Muscle layer of colon (tissue), 2 donors: Measurements from ENCODE around the gene DCP2.
"Not testable (repeated sequence)": the region's sequence is repeated elsewhere in the genome, so short reads cannot be mapped to it uniquely, and the experiment has no call there.

ENCODE experiments used
- H3K27ac ChIP-seq: one replicate; pipeline ENCODE4 v1.7.0; 2013; ENCODE audit warnings: low read depth, mild to moderate bottlenecking, low read length, moderate library complexity
- H3K27me3 ChIP-seq, 2 donors: one replicate each; pipeline ENCODE4 v1.7.0; 2013; ENCODE audit warnings: low read length in 2 of 2, mild to moderate bottlenecking in 2 of 2; ENCODE audit not compliant: insufficient read depth in 2 of 2, control insufficient read depth in 1 of 2
- H3K36me3 ChIP-seq: one replicate; pipeline ENCODE4 v1.7.0; 2013; ENCODE audit warnings: mild to moderate bottlenecking, low read length; ENCODE audit not compliant: insufficient read depth
- H3K4me1 ChIP-seq: one replicate; pipeline ENCODE4 v1.7.0; 2013; ENCODE audit warnings: mild to moderate bottlenecking, low read length; ENCODE audit not compliant: insufficient read depth
- H3K4me3 ChIP-seq, 2 donors: one replicate each; pipeline ENCODE4 v1.7.0; 2013; ENCODE audit warnings: low read length in 2 of 2, low read depth in 1 of 2, mild to moderate bottlenecking in 1 of 2, moderate library complexity in 1 of 2
- H3K9ac ChIP-seq: one replicate; pipeline ENCODE4 v1.7.0; 2013; ENCODE audit warnings: low read length
- H3K9me3 ChIP-seq: one replicate; pipeline ENCODE4 v1.7.0; 2013; ENCODE audit warnings: mild to moderate bottlenecking, low read length
- donor health status: abdominal sarcoma.
- donor health status: Adenocarcinoma of cecum.

Gene DCP2

GRCh38 chr5:112951124-112951702 lies 25.4 kb upstream of the DCP2 start:
- no peaks in the 10 kb centered on the region for H3K27me3 ChIP-seq
- no peaks in the 10 kb centered on the region for H3K36me3 ChIP-seq
- H3K9me3 ChIP-seq, result no peaks in the 10 kb centered on the region
- no peak overlapping the region for H3K27ac ChIP-seq
- no peak overlapping the region for H3K9ac ChIP-seq
- H3K4me1 ChIP-seq, result no peaks in the 10 kb centered on the region
- no peak overlapping the region for H3K4me3 ChIP-seq

- no peak overlapping the region for H3K9ac ChIP-seq
- H3K4me3 ChIP-seq, result no peak overlapping the region
- H3K27me3 ChIP-seq, result no peaks in the 10 kb centered on the region
- H3K4me1 ChIP-seq, result peaks cover 11% of the 10 kb centered on the region
- H3K36me3 ChIP-seq, result no peaks in the 10 kb centered on the region
- H3K27ac ChIP-seq, result no peak overlapping the region
- no peaks in the 10 kb centered on the region for H3K9me3 ChIP-seq
These were observed 20.0 kb upstream of the DCP2 start for GRCh38 chr5:112956606-112957005.

GRCh38 chr5:112957036-112957808 lies 19.4 kb upstream of the DCP2 start:
- no peaks in the 10 kb centered on the region for H3K9me3 ChIP-seq
- H3K9ac ChIP-seq, result no peak overlapping the region
- no peaks in the 10 kb centered on the region for H3K27me3 ChIP-seq
- H3K4me1 ChIP-seq, result peaks cover 11% of the 10 kb centered on the region
- no peaks in the 10 kb centered on the region for H3K36me3 ChIP-seq
- no peak overlapping the region for H3K4me3 ChIP-seq
- H3K27ac ChIP-seq, result no peak overlapping the region

- no peaks in the 10 kb centered on the region for H3K9me3 ChIP-seq
- H3K4me1 ChIP-seq, result peaks cover 11% of the 10 kb centered on the region
- H3K27me3 ChIP-seq, result no peaks in the 10 kb centered on the region
- no peak overlapping the region for H3K9ac ChIP-seq
- H3K27ac ChIP-seq, result no peak overlapping the region
- H3K4me3 ChIP-seq, result no peak overlapping the region
- no peaks in the 10 kb centered on the region for H3K36me3 ChIP-seq
These were observed 18.2 kb upstream of the DCP2 start for GRCh38 chr5:112958093-112959088.

- not testable (repeated sequence) for H3K27ac ChIP-seq
These were observed 16.7 kb upstream of the DCP2 start for GRCh38 chr5:112959872-112960271.

GRCh38 chr5:112960315-112960714 lies 16.3 kb upstream of the DCP2 start:
- no peaks in the 10 kb centered on the region for H3K27me3 ChIP-seq
- no peak overlapping the region for H3K27ac ChIP-seq
- no peak overlapping the region for H3K4me3 ChIP-seq
- peaks cover 11% of the 10 kb centered on the region for H3K4me1 ChIP-seq
- no peaks in the 10 kb centered on the region for H3K9me3 ChIP-seq
- H3K36me3 ChIP-seq, result no peaks in the 10 kb centered on the region
- no peak overlapping the region for H3K9ac ChIP-seq

More at GRCh38 chr5:112959872-112960271, 16.7 kb upstream of the DCP2 start:
- not testable (repeated sequence) for H3K36me3 ChIP-seq, H3K27me3 ChIP-seq, H3K4me3 ChIP-seq, H3K9ac ChIP-seq, H3K9me3 ChIP-seq
- H3K4me1 ChIP-seq, result peaks cover 11% of the 10 kb centered on the region

GRCh38 chr5:112960863-112961504 lies 15.6 kb upstream of the DCP2 start:
- no peak overlapping the region for H3K27ac ChIP-seq

GRCh38 chr5:112963374-112963733 lies 13.2 kb upstream of the DCP2 start:
- not testable (repeated sequence) for H3K27me3 ChIP-seq, H3K4me1 ChIP-seq, H3K36me3 ChIP-seq, H3K27ac ChIP-seq, H3K4me3 ChIP-seq, H3K9me3 ChIP-seq, H3K9ac ChIP-seq

More at GRCh38 chr5:112960863-112961504, 15.6 kb upstream of the DCP2 start:
- Histone ChIP-seq H3K27me3 (no peaks in the 10 kb centered on the region), H3K9ac (no peak overlapping the region), H3K36me3 (no peaks in the 10 kb centered on the region), H3K9me3 (no peaks in the 10 kb centered on the region), H3K4me3 (no peak overlapping the region), H3K4me1 (peaks cover 11% of the 10 kb centered on the region)

- H3K27me3 ChIP-seq, result no peaks in the 10 kb centered on the region
- no peak overlapping the region for H3K27ac ChIP-seq
- no peak overlapping the region for H3K4me3 ChIP-seq
- no peak overlapping the region for H3K9ac ChIP-seq
- no peaks in the 10 kb centered on the region for H3K9me3 ChIP-seq
- H3K4me1 ChIP-seq, result no peaks in the 10 kb centered on the region
- H3K36me3 ChIP-seq, result no peaks in the 10 kb centered on the region
These were observed 10.8 kb upstream of the DCP2 start for GRCh38 chr5:112965733-112966306.

- Histone ChIP-seq H3K4me1 (no peaks in the 10 kb centered on the region), H3K27ac (no peak overlapping the region), H3K9me3 (no peaks in the 10 kb centered on the region), H3K4me3 (no peak overlapping the region), H3K27me3 (no peaks in the 10 kb centered on the region), H3K36me3 (no peaks in the 10 kb centered on the region), H3K9ac (no peak overlapping the region)
These were observed 9.0 kb upstream of the DCP2 start for GRCh38 chr5:112967520-112968083.
